Kasumi-1 (cell line): ENCODE measurements around the gene FMN2.

Source experiments
- DNase-seq, 2 experiments: peaks; one replicate each; lab custom pipeline; 2025; lab: John Stamatoyannopoulos, UW

FMN2 gene

DNA sequence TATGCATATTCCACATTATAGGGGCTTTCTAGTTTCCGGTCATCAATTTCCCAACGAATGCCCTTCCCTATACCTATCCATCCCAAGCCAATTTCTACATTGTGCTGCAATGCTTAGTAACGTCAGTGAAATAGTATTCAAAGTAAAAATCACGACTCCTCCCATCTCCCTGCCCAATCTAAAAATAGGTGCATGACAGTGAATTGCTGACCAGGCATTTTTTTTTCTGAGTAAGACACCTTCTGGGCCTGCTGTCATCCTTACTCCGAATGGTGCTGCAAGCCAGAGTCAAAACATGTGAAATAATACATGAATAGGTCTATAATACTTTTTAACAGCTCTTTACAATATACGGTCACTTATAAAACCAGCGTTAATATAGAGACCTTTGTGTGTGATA is 400.1 kb downstream of the FMN2 start:
- DNase-seq: no peak

DNA sequence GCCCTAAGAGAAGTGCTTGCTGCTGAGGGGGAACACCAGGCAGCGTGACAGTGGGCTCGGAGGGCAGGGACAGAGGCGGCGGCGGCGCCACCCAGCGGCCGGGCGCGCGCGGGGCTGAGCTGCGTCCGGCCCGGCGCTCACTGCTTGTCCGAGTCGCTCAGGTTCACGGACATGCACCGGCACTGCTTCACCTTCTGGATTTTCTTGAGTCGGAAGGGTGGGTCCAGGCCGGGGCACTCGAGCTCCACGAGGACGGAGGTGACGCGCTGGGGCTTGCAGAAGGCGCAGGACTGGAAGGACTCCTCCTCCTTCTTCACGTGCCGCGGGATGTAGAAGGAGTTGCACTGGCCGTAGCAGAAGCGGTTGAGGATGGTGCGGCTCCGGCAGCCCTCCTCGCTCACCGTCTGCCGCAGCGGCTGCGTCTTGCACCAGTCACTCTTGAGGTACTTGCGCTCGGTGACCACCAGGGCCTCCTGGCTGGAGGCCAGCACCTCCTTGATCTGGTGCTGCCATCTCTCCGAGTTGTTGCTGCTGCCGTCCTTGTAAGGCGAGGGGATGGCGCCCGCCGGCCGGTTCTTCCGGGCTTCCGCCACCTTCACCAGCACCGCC is 401.3 kb downstream of the FMN2 start:
- DNase-seq: no peak

DNA sequence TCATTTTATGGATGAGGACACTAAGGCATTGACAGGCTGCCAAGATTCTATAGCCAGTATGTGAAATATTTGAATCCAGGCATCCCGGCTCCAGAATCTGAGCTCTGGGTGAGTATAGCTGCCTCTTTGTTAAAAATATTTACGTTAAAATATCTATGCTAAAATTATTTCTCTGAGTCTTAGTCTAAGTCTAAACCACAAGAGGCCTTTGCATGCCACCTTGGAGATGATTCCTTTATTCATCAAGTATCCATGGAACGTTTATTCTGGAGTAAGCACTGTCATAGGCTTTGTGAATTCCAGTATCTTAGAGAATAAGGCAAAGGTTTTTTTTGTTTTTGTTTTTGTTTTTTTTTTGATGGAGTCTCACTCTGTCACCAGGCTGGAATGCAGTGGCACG is 403.9 kb downstream of the FMN2 start:
- DNase-seq: no peak

DNA sequence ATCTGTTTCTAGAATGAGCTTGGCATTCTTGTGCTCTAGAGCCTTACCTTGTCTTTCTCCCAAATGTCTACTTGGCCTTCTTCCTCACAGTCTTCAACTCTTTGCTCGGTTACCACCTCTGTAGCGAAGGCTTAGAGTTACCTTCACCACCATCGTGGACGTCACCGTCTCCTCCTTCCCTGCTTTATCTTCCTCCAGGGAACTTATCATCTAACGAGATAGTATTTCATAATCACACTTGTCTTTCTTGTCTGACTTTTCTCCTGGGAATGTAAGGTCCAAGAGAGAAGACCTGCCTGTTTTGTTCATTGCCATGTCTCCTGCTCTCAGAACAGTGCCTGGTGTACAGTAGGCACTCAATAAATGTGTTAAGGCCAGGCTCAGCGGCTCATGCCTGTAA is 404.7 kb downstream of the FMN2 start:
- DNase-seq: no peak

DNA sequence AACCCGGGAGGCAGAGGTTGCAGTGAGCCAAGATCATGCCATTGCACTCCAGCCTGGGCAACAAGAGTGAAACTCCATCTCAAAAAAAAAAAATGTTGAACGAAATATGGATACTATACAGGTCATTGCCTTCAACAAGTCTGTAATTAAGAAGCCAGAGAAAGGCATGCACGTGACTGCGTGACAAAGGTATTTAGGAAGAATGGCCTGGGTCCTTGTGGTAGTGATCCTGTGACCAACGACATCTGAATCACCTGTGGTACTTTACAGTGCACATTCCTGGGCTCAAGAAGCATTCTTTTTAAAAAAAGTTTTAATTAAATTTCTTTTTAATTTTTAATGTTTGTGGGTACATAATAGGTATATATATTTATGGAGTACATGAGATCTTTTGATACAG is 405.3 kb downstream of the FMN2 start:
- no peak for DNase-seq

DNA sequence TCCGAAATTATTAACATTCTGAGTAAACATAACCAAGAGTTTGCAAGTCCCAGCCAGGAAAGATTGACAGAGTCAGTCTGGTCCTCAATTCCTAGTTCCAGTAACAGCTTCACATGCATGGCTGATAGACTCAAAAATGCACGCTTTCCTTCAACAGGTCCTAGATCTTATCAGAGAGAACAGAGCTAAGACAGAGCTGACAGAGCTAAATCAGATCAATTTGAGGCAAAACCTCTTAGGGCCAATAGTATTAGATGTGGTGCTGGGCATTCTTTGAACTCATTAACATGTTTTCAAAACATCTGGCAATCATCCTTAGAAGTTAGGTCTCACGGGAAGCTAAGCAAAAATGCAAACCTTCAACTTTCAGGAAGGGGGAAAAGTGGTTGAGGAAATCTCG is 406.2 kb downstream of the FMN2 start:
- no peak for DNase-seq

DNA sequence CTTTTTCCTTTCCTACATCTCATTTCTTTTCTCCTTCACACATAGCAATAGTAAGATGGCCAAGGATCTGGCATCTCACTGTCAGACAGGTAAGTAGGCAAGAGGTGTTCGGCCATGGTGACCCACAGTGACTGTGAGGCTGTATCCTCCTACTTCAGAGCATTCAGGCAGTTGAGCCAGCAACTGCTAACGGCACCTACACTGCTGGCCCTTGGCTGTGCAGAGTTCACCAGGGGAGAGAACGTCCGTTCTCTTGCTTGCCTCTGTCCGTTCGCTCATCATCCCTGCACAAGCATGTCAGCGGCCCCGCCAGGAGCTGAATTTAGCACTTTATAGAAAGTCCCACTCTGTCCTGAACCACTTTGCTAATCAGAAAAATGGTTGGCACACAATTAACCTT is 406.7 kb downstream of the FMN2 start:
- no peak for DNase-seq

DNA sequence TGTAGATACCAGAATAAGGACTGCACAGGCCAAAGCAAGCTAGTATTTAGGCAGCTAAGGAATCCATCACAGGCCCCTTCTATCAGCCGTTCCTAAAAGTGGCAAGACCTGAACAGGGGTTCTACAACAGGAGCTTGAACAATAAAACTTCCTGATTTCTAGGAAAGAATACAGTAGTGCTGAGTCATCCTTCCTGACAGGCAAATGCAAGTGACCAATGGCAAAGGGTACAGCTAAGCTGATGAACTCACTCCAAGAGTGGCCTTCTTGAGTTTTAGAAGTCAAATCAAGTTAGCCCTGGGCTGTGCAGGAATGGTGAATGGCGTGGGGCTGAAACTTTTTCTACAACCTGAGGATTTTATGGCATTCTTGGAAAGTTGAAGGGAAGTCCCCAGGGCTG is 407.3 kb downstream of the FMN2 start:
- peak in 1 of 2 experiments; percentile 10 for DNase-seq

DNA sequence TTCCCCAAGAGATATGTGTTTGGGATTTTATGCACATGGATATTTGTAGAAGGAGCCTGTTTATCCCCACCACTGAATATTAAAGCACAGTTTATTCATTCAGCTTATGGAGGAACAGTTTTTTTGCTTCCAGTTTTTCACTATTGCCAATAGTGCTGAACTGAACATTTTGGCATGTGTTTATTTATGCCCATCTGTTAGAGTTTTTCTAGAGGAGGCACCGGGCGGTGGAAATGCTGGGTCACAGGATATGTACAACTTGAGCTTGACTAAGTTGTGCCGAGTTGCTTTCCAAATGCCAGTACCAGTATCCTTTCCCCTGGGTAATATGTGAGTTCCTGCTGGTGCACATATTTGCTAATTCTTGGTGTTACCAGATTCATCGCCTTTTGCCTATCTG is 409.0 kb downstream of the FMN2 start:
- no peak for DNase-seq

DNA sequence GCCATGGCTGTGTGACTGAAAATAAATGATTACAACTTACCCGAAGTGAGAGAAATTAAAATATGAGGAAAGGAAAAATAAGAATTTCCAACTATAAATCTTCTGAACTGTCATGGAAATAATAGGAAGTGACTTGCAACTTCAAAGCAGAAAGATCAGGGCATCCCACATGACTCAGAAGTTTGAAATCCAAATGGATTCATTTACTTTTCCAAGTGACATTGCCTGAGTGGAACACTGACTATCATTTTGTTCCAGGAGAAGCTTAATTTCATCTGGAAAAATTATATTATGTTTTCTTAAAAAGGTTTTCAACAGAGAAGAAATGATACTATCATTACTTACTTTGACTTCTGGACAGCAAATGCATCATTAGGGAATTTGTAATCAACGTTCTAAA is 409.4 kb downstream of the FMN2 start:
- DNase-seq: no peak

DNA sequence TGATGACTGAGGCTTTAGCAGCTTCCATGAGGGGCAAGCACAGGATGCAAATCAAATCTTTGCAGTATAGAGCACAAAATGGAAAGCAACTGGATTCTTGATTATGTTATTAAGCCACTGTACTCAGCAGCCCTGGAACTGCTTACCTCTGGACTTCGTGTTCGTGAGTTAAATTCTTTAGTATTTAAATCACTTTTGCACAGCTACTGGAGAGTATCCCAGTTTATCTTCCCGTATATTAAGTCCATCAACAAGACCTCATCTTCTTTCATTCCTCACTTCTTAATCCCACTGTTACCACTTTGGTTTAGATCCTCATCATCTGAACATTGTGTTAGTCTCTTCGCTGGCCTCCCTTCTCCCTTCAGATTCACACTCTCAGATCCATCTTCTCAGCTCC is 411.4 kb downstream of the FMN2 start:
- DNase-seq: no peak

DNA sequence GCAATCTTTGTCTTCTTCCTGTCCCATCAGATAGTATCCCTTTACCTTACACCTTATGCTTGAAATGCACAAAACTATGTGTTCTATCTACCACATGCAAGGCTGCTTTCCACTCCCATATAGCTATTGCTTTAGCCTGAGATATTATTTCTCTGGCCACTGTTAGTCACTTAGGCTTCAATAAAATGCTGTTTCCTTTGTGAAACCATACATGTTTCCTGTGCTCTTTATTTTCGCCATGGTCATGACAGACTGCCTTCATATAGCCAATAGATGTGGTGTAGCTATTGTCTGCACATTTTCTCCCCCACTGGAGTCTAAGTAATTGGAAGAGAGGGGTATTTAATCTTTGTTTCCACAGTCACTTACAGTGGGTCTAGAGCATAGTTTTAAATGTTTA is 411.9 kb downstream of the FMN2 start:
- DNase-seq: no peak

DNA sequence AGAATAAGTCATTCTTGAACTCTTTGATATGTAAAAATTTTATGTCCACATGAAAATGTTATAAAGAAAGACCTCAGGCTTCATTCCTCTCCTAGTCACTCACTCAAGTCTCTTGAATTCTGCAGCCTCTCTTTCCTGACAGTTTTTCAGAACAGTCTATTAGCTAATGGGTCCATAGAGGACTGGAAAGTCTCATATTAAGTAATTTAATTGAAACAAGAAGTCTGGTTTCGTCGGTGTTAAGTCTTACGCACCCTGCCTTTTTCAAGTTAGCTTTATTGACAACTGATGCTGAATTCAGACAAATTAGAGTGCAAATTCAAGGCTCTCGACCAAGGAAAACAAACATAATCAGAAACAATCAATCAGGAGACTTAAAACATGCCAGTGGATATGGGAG is 414.5 kb downstream of the FMN2 start:
- DNase-seq: no peak

DNA sequence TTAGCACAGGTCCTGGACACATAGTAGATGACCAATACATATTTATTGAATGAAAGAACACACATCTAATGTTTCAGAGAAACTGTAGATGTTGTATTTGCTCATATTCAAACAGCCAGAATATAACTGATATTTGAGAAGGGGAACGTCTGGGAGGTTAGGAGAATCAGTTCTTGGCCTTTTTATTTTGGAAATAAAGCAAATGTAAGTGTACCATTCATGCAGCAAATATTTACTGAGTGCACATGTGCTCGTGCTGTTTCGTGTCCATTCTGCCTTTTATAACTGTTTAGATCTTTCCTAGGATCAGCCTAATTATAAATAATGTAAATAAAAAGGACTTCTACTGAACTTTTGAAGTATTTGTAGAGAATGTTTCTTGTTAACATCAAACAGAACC is 416.5 kb downstream of the FMN2 start:
- no peak for DNase-seq

DNA sequence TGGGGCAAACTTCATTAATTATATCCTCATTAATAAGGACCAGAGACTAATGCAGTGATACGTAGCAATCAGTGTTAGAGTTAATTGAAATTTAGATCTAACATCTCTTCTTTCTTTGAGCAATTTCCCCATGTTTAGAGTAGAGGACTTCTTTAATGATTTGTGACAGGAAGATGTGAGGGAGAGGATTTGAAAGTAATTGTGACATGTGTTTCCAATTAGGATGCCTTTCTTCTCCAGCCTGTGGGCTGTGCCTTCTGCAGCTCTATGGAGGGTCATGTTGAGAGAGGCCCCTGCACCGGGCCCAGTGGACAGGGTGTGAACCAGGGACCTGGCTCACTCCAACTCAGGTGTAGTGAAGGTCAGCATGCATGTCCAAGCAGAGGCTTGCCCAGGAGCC is 417.3 kb downstream of the FMN2 start:
- no peak for DNase-seq

DNA sequence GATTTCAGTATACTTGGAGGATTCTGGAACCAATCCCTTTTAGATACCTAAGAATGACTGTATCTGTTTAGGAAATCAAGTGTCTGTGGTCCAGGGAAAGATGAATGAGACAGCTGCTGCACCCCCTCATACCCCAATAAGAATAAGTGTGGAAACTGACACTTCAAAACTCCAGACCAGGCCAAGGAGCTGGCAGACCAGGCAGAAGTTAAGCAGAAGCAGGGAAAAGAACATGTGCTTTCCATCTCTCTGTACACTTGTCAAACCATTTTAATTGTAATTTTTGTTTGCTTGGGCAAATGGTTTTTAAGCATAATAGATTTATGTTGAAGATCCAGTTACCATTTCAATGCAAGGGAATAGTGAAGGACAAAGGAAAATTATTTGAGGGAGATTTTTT is 420.1 kb downstream of the FMN2 start:
- no peak for DNase-seq

DNA sequence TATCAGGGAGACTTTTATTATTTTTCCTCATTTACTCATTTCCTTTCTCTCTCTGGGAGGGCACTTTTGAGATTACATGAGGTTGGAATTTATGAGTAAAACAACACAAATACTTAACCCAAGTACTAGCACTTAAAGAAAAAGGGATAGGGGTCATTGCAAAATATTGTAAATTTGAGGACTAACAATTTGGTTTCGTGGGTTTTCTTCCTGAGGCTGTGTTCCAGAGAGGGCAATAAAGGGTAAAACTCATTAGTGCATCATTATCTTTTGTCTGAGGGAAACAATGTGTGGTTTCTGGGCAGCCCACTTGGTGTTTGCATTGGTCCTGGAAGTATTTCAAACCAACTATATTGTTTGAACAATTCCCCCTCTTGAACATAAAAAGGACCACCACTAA is 423.8 kb downstream of the FMN2 start:
- DNase-seq: no peak

DNA sequence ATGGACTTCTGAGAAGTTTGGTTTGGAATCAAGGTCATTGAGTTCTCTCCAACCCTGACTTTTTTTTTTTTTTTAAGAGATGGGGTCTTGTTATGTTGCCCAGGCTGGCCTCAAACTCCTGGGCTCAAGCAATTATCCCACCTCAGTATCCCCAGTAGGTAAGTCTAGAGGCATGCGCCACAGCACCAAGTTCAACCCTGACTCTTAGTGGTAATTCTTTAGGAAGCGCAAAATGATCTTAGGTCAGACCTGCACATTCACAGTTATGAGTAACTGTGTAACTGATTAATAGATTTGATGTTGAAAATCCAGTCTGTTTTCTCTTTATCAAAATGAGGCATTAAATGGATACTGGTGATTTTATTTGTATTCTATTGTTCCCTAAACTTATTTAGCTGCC is 424.4 kb downstream of the FMN2 start:
- no peak for DNase-seq

DNA sequence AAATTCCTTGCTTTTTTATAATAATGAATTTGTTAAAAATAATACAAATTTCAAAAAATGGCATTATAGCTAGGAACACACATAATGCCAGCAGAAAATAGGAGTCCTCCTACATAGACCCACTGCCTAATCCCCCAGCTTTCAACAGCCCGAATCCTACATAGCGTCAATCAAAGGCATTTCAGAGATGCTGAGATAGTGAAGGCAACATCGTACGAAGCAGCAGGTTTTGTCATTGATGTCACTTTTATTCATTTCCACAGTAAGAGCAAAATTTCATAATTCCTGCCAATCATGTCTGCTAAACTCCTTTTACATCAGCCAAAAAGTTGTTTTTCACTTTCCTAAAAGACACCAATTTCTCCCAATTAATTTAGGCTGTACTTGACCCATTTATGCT is 426.2 kb downstream of the FMN2 start:
- no peak for DNase-seq

DNA sequence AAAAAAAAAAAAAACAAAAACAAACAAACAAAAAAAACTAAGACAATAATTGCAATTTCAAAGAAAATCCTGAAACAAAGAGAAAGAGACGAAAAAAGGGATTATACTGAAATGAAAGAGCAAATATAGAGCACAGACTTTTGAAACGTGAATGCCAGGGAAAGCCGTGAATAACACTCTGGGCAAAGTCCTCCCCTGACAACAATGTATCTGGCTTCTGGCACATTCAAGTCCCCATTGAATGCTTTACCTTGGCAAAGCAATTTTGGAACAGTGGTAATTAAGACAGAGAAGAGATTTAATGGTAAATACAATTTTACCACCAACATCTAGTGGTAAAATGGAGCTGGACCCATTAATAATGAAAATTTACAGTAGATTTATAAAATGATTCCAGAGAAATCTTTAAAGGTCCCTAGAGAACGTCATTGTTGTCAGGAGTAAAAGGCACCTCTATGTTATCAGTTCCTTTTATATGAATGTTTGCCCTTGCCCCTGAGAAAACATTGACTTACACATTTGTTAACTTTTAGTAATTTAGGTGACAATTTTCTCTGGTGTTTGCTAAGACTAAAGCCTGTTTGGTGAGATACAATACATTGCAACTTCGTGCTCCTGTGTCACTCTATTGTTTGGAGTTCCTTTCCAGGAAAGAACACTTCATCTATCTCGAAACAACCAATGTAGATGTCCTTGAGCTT is 430.6 kb downstream of the FMN2 start:
- no peak for DNase-seq

DNA sequence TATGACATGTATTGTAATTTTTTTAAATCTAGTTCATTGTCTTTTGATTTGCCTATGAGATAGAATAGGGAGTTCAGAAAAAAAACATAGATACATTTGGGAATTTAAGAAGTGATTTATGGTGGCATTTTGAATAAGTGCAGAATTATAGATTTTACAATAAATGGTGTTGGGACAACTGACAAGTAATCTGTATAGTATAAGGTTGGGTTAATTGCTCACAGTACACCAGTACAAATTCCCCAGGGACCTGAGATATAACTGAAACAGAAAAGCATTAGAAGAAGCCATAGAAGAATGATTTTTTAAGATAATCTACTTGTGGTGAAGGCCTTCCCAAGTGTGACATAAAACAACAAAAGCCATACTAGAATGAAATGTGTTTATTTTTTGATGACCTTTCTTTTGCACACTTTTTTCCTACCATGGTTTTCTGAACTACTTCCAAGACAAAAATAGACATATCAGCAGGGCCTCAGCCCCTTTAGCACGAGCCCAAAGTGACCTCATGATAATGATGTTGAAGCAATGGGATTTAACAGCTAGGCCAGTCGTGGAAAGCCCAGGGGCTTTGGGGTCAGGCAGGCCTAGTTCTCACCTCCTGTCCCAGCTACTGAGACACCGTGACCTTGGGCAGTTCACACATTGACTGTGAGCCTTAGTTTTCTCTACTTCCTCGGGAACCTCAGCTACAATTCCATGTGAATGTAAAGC is 432.8 kb downstream of the FMN2 start:
- DNase-seq: no peak
